ENCODE data around the gene SERTAD3.

The SERTAD3 gene

DNA sequence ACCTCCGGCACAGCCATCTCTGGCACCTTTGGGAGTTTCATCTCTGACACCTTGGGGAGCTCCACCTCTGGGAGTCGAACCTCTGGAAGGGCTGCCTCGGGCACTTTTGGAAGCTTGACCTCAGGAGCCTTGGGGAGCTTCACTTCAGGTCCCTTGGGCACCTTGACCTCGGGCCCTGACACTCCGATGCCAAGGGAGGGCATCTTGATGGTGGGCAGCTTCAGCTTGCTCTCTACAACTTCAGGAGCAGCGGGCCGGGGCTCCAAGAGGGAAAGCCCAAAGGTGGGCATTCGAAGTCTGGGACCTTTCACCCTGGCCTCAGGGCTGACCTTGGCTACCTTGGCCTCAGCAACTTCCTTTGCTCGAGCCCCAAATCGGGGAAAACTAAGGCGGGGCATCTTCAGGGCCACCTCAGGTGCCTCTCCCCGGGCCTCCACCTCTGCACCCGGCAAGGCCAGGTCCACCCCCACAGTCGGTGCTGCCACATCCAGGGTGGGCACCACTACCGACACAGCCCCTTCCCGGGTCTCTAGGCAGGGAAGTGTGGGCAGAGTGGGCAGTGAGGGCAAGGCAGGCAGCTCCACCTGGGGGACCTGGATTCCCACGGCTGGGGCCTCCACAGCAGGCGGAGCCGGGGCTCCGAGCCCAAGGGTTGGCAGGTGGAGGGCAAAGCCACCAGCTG, 47.1 kb downstream of the SERTAD3 start:
- ChIA-PET POLR2A (interaction anchor here (1.2 to 1.9 kb wide), 2 partner anchors 24 to 49 kb away, joined by 5 read pairs; partner anchors contain the start of genes C19orf47 and PLD3), CTCF (no interaction called here)
- DNase-seq (ENCODE audit: extremely low spot score): no peak
- TF ChIP-seq L3MBTL2 (conservative IDR thresholded peaks at IDR 0.05) (no peak), BHLHE40 (IDR thresholded peaks at IDR 0.05; ENCODE audit: borderline replicate concordance) (no peak), FOXM1 (IDR thresholded peaks at IDR 0.05; ENCODE audit: borderline replicate concordance) (no peak), ZNF384 (IDR thresholded peaks at IDR 0.05) (no peak), LEF1 (IDR thresholded peaks at IDR 0.05; ENCODE audit: borderline replicate concordance) (no peak)

DNA sequence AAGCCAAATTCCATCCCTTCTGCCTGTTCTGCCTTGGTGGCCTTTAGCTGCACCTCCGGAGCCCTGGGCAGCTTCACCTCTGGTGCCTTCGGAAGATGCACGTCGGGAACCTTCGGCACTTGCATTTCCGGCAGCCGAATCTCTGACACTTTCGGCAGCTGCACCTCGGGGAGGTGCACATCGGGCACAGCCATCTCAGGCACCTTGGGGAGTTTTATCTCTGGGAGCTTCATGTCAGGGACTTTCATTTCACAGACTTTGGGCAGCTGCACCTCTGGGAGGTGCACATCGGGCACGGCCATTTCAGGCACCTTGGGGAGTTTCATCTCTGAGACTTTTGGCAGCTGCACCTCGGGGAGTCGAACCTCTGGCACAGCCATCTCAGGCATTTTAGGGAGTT, 48.2 kb downstream of the SERTAD3 start:
- DNase-seq (ENCODE audit: extremely low spot score): no peak
- CTCF ChIA-PET: interaction anchor here (0.6 to 0.8 kb wide), 2 partner anchors 21 to 25 kb away, joined by 3 read pairs; no protein-coding TSS in a partner anchor
- TF ChIP-seq CTBP1 (IDR thresholded peaks at IDR 0.05; ENCODE audit: borderline replicate concordance): no peak
- TF ChIP-seq HDGF (IDR thresholded peaks at IDR 0.05; ENCODE audit: borderline replicate concordance): no peak
- no peak for TF ChIP-seq NFRKB (IDR thresholded peaks at IDR 0.05)
- no peak for TF ChIP-seq ARNT (IDR thresholded peaks at IDR 0.05)
- TF ChIP-seq SP1 (IDR thresholded peaks at IDR 0.05): no peak
- POLR2A ChIA-PET: interaction anchor here (1.2 to 1.9 kb wide), 2 partner anchors 25 to 48 kb away, joined by 5 read pairs; partner anchors contain the start of genes C19orf47 and PLD3

DNA sequence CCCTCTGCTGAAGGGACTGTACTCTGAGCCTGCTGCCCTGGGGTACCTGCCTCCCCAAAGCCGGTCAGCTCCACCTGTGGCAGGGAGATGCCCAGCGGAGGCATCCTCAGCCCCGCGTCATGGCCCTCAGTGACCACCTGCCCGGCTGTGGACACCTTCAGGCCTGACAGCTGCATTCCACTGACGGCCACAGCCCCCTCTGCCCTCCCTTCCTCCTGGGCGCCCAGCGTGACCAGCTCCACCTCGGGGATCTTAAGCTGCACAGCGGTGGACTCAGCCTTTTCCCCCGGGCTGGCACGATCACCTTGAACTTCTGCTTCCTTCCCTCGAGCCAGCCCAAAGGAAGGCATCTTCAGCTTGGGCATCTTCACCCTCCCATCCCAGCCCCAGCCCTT, 49.3 kb downstream of the SERTAD3 start:
- POLR2A ChIA-PET: no interaction called here
- TF ChIP-seq, protein P1, sequence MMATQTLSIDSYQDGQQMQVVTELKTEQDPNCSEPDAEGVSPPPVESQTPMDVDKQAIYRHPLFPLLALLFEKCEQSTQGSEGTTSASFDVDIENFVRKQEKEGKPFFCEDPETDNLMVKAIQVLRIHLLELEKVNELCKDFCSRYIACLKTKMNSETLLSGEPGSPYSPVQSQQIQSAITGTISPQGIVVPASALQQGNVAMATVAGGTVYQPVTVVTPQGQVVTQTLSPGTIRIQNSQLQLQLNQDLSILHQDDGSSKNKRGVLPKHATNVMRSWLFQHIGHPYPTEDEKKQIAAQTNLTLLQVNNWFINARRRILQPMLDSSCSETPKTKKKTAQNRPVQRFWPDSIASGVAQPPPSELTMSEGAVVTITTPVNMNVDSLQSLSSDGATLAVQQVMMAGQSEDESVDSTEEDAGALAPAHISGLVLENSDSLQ (IDR thresholded peaks at IDR 0.05): no peak
- TF ChIP-seq NFRKB (IDR thresholded peaks at IDR 0.05) (no peak), ARNT (IDR thresholded peaks at IDR 0.05) (no peak), BHLHE40 (IDR thresholded peaks at IDR 0.05; ENCODE audit: borderline replicate concordance) (no peak), ZNF384 (IDR thresholded peaks at IDR 0.05) (no peak), L3MBTL2 (conservative IDR thresholded peaks at IDR 0.05) (no peak), LEF1 (IDR thresholded peaks at IDR 0.05; ENCODE audit: borderline replicate concordance) (no peak), FOXM1 (IDR thresholded peaks at IDR 0.05; ENCODE audit: borderline replicate concordance) (no peak), CTBP1 (IDR thresholded peaks at IDR 0.05; ENCODE audit: borderline replicate concordance) (no peak), HDGF (IDR thresholded peaks at IDR 0.05; ENCODE audit: borderline replicate concordance) (no peak), SUZ12 (IDR thresholded peaks at IDR 0.05) (no peak), FOXK2 (IDR thresholded peaks at IDR 0.05) (no peak), TARDBP (IDR thresholded peaks at IDR 0.05) (no peak), SP1 (IDR thresholded peaks at IDR 0.05) (no peak), FOXA1 (IDR thresholded peaks at IDR 0.05) (no peak), ELF4 (IDR thresholded peaks at IDR 0.05) (no peak)
- DNase-seq (ENCODE audit: extremely low spot score): no peak
- CTCF ChIA-PET: interaction anchor here (0.6 kb wide), 1 partner anchor 89 kb away, joined by 4 read pairs; no protein-coding TSS in a partner anchor

DNA sequence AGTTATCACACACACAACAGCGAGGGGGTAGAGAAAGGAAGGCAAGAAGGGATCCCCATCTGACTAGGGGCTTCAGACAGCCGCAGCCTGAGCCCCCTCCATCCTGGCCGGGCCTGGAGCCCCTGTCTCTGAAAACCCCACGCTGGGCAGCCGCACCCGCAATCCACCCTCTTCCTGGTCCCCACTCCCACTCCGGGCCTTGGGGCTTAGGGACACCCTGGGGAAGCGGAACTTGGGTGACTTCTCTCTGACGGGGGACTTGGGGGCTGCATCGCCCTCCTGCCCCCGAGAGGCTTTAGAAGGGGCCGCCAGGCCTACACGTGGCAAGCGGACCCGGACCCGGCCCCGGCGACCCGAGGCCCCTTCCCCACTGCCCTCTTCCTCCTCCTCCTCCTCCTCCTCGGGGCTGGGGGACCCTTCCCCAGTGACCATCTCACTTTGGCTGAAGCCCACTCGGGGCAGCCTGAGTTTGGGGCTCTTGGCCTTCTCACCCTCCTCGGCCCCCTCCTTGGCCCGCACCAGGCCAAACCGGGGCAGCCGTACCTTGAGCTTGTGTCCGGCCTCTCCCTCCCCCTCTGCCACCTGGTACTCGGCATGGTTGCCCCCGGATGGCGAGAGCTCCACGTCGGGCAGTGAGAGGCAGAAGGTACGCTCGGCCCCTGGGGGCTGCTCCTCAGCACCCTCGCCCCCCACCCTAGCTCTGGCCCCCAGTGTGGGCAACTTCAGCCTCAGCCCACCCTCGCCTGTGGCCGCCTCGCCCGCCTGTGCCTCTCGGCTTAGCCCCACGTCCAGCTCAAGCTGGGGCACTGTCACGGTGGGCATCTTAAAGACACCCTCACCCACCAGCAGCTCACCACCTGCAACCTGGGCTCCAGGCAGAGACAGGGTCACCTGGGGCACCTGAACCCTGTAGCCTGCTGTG, 50.0 kb downstream of the SERTAD3 start:
- ChIA-PET POLR2A (no interaction called here), CTCF (no interaction called here)
- TF ChIP-seq ARNT (IDR thresholded peaks at IDR 0.05): no peak
- no peak for TF ChIP-seq LEF1 (IDR thresholded peaks at IDR 0.05; ENCODE audit: borderline replicate concordance)
- TF ChIP-seq, protein P1 (IDR thresholded peaks at IDR 0.05): no peak
- no peak for TF ChIP-seq SP1 (IDR thresholded peaks at IDR 0.05)
- no peak for TF ChIP-seq NFRKB (IDR thresholded peaks at IDR 0.05)
- TF ChIP-seq L3MBTL2 (conservative IDR thresholded peaks at IDR 0.05): no peak
- TF ChIP-seq SUZ12 (IDR thresholded peaks at IDR 0.05): no peak
- no peak for TF ChIP-seq FOXK2 (IDR thresholded peaks at IDR 0.05)
- TF ChIP-seq FOXA1 (IDR thresholded peaks at IDR 0.05): no peak
- no peak for TF ChIP-seq ZNF384 (IDR thresholded peaks at IDR 0.05)
- DNase-seq (ENCODE audit: extremely low spot score): no peak

DNA sequence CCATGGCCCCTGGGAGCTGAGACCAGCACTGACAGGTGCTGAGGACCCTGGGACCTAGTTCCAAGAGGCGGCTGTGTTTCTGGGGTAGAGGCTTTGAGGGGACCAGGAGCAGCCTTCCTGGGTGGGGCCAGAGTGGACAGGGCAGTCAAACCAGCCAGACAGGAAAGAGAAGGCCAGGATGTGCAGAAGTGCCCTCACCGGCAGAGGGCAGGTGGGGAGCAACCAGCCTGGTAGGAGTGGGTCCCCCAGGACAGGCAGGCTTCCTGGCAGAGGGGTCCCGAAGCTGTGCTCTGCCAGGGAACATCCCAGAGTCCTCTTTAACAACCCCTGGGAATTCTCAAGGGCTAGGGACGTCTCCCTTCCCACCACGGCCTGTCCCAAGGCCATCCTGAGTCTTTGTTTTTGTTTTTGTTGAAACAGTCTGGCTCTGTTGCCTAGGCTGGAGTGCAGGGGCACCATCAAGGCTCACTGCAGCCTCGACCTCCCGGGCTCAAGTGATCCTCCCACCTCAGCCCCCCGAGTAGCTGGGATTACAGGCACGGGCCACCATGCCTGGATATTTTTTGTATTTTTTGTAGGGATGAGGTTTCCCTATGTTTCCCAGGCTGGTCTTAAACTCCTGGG, 51.1 kb downstream of the SERTAD3 start:
- POLR2A ChIA-PET: no interaction called here
- no peak for DNase-seq (ENCODE audit: extremely low spot score)
- CTCF ChIA-PET: no interaction called here
- TF ChIP-seq L3MBTL2 (conservative IDR thresholded peaks at IDR 0.05) (no peak), BHLHE40 (IDR thresholded peaks at IDR 0.05; ENCODE audit: borderline replicate concordance) (no peak), LEF1 (IDR thresholded peaks at IDR 0.05; ENCODE audit: borderline replicate concordance) (no peak), CTBP1 (IDR thresholded peaks at IDR 0.05; ENCODE audit: borderline replicate concordance) (no peak), FOXM1 (IDR thresholded peaks at IDR 0.05; ENCODE audit: borderline replicate concordance) (no peak), ZNF384 (IDR thresholded peaks at IDR 0.05) (no peak), HDGF (IDR thresholded peaks at IDR 0.05; ENCODE audit: borderline replicate concordance) (no peak), ARNT (IDR thresholded peaks at IDR 0.05) (no peak), SUZ12 (IDR thresholded peaks at IDR 0.05) (no peak), SP1 (IDR thresholded peaks at IDR 0.05) (no peak), ELF4 (IDR thresholded peaks at IDR 0.05) (no peak), FOXK2 (IDR thresholded peaks at IDR 0.05) (no peak), FOXA1 (IDR thresholded peaks at IDR 0.05) (no peak), TARDBP (IDR thresholded peaks at IDR 0.05) (no peak), NFRKB (IDR thresholded peaks at IDR 0.05) (no peak)
- TF ChIP-seq, protein P1 (IDR thresholded peaks at IDR 0.05): no peak
